Adrenal gland (tissue), 5 donors: ENCODE data around the gene RAX2.

Experiments
- POLR2A ChIP-seq, 2 donors: fragments of 450-650 bp; IDR thresholded peaks; one replicate each; pipeline ENCODE4 v1.6.1; 2017; ENCODE audit warnings: antibody characterized with exemption in 2 of 2, mild to moderate bottlenecking in 2 of 2, moderate library complexity in 1 of 2
- TF ChIP-seq, protein P1 (sequence below), 6 experiments: fragments of 450-650 bp in 4 of 6; fragments of 200-600 bp in 2 of 6; sonication (generic) in 1 of 6; IDR thresholded peaks; 1 replicate in 5 of 6; 2 replicates in 1 of 6; pipeline versions ENCODE4 v1.5.1 to v1.8.0; 2016 to 2021; ENCODE audit warnings: antibody characterized with exemption in 6 of 6, mild to moderate bottlenecking in 2 of 6, moderate library complexity in 1 of 6
- donor health status: DM: no; HTN: no; CAD: no.

DNA sequence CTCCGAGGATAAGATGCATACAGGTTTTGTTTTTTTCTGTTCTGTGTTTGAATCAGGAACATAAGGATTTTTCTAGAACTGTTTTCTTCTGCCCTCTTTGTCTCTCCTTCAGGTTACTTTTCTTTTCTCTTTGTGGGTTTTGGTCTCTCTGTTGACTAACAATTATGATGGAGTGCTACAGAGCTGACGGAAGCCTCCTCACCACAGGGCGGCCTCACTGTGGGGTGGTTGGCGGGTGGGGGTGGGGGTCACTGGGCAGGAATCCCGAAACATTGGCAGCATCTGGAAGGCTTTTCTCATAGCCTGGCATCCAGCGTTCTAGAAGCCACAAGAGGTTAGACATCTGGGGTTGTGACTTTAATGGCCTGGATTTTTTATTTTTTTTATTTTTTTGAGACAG lies 26.1 kb upstream of the RAX2 start:
- no peak for TF ChIP-seq POLR2A (IDR thresholded peaks at IDR 0.05)
- TF ChIP-seq, protein P1, sequence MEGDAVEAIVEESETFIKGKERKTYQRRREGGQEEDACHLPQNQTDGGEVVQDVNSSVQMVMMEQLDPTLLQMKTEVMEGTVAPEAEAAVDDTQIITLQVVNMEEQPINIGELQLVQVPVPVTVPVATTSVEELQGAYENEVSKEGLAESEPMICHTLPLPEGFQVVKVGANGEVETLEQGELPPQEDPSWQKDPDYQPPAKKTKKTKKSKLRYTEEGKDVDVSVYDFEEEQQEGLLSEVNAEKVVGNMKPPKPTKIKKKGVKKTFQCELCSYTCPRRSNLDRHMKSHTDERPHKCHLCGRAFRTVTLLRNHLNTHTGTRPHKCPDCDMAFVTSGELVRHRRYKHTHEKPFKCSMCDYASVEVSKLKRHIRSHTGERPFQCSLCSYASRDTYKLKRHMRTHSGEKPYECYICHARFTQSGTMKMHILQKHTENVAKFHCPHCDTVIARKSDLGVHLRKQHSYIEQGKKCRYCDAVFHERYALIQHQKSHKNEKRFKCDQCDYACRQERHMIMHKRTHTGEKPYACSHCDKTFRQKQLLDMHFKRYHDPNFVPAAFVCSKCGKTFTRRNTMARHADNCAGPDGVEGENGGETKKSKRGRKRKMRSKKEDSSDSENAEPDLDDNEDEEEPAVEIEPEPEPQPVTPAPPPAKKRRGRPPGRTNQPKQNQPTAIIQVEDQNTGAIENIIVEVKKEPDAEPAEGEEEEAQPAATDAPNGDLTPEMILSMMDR (IDR thresholded peaks at IDR 0.05) = no peak
